Mononuclear cell (primary cell): Measurements from ENCODE around the gene CFLAR. TPM values are rescaled to one million over a fixed set of nuclear protein-coding genes. Genes with fewer than 3 reads are reported as not detected.
"Not testable (repeated sequence)": the region's sequence is repeated elsewhere in the genome, so short reads cannot be mapped to it uniquely, and the experiment has no call there.

Source experiments
- H3K27me3 ChIP-seq: 2 replicates; pipeline ENCODE4 v1.6.0; 2011; ENCODE audit warnings: low read length, control low read depth; ENCODE audit not compliant: insufficient read depth
- H3K4me1 ChIP-seq: 2 replicates; pipeline ENCODE4 v1.5.1; 2011; ENCODE audit warnings: mild to moderate bottlenecking, low read length, control low read depth; ENCODE audit not compliant: insufficient read depth
- H3K4me3 ChIP-seq: 2 replicates; pipeline ENCODE4 v1.5.1; 2011; ENCODE audit warnings: mild to moderate bottlenecking, low read length, moderate library complexity
- H3K9me3 ChIP-seq: 2 replicates; pipeline ENCODE4 v1.5.1; 2011; ENCODE audit warnings: low read depth, mild to moderate bottlenecking, control low read depth, low read length
- total RNA-seq: library from RNA; depleted of rRNA; stranded (reverse); fragments of >200 nt; gene quantifications from one replicate; pipeline ENCODE4 v1.2.3, GENCODE V29; 2012

CFLAR gene
- total RNA-seq, 1 donor: 376 TPM

- H3K4me3 ChIP-seq: no peak overlapping the region
- peaks cover 25% of the 10 kb centered on the region for H3K4me1 ChIP-seq
- no peaks in the 10 kb centered on the region for H3K9me3 ChIP-seq
- no peaks in the 10 kb centered on the region for H3K27me3 ChIP-seq
Measured at GRCh38 chr2:201111096-201111495, 4.9 kb upstream of the CFLAR start.

DNA sequence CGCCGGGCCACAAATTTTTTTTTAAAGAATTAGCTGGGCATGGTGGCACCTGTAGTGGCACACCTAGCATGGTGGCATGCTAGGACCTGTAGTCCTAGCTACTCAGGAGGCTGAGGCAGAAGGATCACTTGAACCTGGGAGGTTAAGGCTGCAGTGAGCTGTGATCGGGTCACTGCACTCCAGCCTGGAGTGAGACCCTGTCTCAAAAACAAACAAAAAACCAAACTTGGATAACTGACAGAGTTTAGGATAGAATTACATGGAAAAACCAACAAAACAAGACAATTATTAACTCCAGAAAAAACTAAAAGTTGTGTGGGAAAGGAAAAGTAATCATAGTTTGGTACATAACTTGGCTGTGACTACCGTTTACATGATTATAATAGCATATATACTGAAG is 1.6 kb upstream of the CFLAR start:
- no peaks in the 10 kb centered on the region for H3K9me3 ChIP-seq
- H3K4me3 ChIP-seq: no peak overlapping the region
- no peaks in the 10 kb centered on the region for H3K27me3 ChIP-seq
- peaks cover 37% of the 10 kb centered on the region for H3K4me1 ChIP-seq

DNA sequence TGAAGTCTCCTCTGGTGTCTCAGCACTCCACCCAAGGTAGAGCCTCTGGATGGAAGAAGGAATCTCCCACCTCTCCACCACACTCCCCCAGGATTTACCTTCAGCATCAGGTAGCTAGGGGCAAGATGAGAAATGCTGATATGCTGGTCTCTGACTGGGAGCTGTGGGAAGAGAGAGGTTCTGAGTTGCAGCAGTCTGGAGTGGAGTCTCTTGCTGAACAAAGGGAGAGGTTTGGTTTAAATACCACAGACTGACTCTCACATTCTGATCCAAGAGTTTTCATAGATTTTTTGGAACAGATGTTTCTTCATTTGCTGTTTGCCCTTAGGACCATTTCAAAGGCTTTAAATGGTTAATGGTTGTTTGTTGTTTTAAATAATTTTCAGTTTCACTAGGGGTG is 1.1 kb upstream of the CFLAR start:
- no peaks in the 10 kb centered on the region for H3K27me3 ChIP-seq
- H3K4me3 ChIP-seq: no peak overlapping the region
- H3K4me1 ChIP-seq: peaks cover 37% of the 10 kb centered on the region
- H3K9me3 ChIP-seq: no peaks in the 10 kb centered on the region

DNA sequence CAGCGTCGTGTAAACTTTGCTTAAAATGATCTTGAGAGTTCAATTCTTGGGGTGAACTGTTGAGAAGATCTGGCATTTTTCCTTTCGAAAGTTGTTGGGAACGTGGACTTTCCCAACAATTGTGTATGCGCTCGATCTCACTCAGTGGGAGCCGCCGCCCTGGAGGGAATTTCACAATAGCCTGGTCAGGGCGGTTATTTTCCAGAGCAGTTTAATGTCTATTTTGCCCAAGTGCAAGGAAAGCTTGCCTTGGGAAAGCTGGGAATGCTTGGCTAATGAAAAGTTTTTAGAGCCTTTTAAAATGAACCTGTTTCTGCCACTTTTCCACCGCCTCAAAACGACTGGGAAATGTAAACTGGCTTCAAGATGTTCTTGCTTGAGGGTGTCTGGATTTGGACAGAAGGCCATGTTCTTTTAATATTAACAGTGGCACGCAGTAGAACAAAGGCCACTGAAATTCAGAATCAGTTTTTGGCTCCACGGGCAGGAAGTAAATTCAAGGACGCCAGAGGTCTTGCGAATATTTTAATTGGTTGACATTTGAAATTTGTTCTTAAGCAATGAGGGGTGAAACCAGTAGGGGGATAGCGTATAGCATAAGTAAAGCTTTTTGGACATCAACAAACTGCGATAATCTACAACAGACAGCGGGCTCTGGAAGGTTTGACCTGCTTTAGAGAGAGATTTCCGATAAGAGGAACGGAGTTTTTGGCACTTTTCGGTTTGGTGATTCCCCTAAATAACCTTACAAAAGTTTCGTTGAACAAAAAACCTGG is 1.2 kb downstream of the CFLAR start:
- H3K9me3 ChIP-seq: no peaks in the 10 kb centered on the region
- peak overlapping the region; percentile 97 for H3K4me3 ChIP-seq
- peaks cover 52% of the 10 kb centered on the region for H3K4me1 ChIP-seq
- H3K27me3 ChIP-seq: no peaks in the 10 kb centered on the region

DNA sequence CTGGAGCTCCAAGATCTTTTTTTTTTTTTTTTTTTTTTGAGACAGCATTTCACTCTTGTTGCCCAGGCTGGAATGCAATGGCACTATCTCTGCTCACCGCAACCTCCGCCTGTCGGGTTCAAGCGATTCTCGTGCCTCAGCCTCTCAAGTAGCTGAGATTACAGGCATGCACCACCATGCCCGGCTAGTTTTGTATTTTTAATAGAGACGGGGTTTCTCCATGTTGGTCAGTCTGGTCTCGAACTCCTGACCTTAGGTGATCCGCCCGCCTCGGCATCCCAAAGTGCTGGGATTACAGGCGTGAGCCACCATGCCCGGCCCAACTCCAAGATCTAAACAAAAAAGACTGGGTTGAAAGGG is 1.8 kb downstream of the CFLAR start:
- H3K4me1 ChIP-seq: peaks cover 58% of the 10 kb centered on the region
- peak overlapping the region; percentile 97 for H3K4me3 ChIP-seq
- H3K27me3 ChIP-seq, H3K9me3 ChIP-seq: not testable (repeated sequence)

DNA sequence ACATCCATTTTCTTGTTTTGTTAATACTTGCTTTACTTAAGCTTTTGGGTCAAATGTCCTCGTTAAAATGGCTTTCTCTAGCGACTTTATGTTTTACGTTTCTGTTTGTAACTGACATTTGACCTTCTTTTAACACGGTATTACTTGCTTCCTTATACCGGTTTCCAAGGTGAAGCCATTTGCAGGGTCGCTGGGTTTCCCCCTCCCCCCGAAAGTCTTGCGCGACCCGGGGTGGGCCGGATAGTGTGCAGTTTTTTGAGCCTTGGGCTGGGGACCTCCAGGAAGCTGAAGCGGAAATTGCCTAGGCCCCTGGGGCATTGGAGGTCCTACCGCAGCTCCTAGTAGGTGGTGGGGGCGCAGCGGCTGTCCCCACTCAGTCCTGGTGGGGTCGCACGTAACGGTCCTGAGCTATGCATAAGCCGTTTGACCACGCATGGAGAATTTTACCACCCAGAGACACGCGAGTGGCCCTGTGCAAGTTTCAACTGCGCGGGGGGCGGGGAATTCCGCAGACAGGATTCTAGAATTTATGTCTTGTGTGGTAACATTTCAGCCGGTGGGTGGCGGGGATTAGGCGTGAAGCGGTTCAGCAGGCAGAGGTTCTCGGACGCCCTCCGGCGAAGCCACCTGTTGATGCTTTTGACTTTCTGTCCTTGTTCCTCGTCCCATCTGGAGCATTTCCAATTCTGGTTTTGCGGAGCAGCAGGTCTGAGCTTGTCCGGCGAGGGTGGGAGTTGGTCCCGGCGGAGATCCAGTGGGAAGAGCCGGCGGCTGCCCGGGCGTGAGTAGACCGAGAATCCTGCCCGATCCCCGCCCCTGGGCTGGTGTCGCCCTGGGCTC is 2.4 kb downstream of the CFLAR start:
- H3K9me3 ChIP-seq: no peaks in the 10 kb centered on the region
- H3K4me3 ChIP-seq: peak overlapping the region; percentile 97
- no peaks in the 10 kb centered on the region for H3K27me3 ChIP-seq
- H3K4me1 ChIP-seq: peaks cover 62% of the 10 kb centered on the region

DNA sequence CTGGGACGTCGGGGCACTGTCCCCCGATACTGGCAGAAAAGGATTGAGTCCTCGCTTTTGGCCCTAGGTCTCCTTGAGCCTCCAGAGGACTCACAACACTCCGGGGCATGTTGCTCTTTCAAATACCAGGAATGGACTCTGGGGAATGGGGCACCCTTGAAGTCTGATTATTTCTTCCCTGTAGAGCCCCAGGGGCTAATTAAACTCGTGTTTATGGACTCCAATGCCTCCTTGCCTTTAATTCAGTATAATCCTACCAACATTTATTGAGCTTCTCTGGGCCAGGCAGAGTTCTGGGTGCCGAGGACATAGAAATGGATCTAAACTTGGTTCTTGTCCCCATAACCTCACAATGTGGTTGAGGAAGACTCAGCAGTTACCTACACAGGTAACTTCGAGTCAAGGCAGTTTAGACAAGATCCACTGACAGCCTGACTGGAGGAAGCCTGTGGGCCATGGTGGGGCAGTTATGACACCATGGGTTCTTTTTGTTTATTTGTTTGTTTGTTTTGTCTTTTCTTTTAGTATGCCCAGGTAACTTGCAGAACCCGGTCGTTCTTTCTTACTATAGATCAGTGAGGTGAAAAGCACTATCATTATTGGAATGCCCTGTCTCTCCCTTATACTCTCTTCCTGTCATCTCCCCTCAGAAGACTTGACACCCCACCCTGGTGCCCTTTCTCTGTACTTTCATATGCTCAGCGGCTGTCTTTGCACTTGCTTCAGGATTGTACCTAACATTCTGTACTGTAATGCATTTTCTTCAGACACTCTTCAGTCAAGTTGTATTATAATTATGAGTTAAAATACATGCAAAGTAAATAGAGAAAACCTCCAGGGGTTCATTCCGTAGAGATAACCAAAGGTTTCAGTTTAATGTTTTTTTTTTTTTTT is 3.2 kb downstream of the CFLAR start:
- H3K4me1 ChIP-seq: peaks cover 64% of the 10 kb centered on the region
- H3K27me3 ChIP-seq: no peaks in the 10 kb centered on the region
- no peaks in the 10 kb centered on the region for H3K9me3 ChIP-seq
- H3K4me3 ChIP-seq: peak overlapping the region; percentile 97

GRCh38 chr2:201122276-201122675 is 6.3 kb downstream of the CFLAR start:
- Histone ChIP-seq H3K9me3 (no peaks in the 10 kb centered on the region), H3K4me1 (peaks cover 72% of the 10 kb centered on the region), H3K4me3 (peak overlapping the region; percentile 0), H3K27me3 (no peaks in the 10 kb centered on the region)

DNA sequence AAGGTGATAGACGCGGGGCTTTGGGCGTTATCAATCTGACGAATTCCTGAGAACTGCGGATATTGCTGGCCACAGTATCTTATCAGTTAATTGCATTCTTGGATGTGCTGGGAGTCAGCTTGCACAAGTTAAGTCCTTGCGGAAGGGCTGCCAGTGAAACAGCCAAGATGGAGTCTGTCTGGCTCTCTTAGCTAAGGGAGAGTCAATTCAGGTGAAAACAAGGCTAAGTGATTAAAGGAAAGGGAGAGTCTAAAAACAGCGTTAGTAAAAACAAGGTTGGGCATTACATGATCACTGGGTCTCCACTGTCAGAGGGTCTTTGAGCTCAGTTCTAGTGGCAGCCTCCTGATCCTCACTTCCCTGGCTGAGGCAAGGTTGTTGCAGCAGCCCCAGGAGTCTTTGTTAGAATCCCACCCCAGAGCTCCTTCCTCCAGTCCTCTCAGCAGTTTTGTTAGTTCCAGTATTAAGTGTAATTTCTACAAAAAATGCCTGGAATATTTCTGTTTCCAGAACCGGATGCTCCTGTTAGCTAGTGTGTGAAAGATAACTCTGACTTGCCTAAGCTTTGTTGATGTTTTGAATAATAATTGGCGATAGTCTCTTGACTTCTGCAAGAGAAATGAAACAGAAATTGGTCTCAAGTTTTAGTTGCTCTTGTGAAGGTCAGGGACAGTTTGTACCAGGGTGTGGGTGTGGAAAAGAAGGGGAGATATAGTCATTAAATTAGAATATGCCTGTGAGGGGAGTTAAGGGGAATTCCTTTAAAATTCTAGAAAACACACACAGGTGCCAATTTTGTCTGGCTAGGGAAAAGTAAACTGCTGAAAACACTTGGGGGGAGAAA is 10.6 kb downstream of the CFLAR start:
- H3K4me1 ChIP-seq: peaks cover 96% of the 10 kb centered on the region
- no peaks in the 10 kb centered on the region for H3K9me3 ChIP-seq
- H3K27me3 ChIP-seq: no peaks in the 10 kb centered on the region
- H3K4me3 ChIP-seq: no peak overlapping the region

DNA sequence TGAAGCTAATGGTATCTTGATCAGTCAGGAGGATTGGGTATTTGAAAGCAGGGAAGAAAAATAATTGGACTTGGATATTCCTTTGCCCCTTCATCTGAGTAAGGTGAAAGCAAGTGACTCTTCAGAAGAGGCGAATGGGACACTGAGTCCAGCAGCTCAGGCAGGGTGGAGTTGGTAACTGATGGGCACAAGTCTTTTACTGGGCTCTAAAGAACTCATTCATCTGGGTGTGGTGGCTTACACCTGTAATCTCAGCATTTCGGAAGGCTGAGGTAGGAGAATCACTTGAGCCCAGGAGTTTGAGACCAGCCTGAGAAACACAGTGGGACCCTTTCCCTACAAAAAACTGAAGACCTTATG is 11.2 kb downstream of the CFLAR start:
- Histone ChIP-seq H3K27me3 (no peaks in the 10 kb centered on the region), H3K4me1 (peaks cover 96% of the 10 kb centered on the region), H3K9me3 (no peaks in the 10 kb centered on the region), H3K4me3 (peak overlapping the region; percentile 7)

DNA sequence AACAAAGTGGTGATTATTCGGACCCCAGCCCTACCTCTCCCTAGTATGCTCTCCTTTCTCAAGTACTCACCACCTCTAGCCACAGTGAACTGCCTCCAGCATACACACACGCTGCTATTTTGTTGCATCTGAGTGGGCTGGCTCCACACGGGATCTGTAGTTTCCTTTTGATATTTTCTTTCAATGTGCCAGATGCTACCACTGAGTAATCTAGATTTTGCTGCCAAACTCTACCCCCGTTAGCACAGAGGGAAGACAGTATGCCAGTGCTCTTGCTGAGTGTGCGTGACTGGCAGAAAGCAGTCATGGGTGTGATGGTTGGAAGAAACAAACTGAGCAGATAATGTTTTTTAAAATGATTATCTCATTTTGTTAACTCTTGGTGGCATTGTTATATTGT is 11.6 kb downstream of the CFLAR start:
- Histone ChIP-seq H3K27me3 (no peaks in the 10 kb centered on the region), H3K4me1 (peaks cover 96% of the 10 kb centered on the region), H3K4me3 (peak overlapping the region; percentile 7), H3K9me3 (no peaks in the 10 kb centered on the region)

- Histone ChIP-seq H3K9me3 (no peaks in the 10 kb centered on the region), H3K27me3 (no peaks in the 10 kb centered on the region), H3K4me1 (peaks cover 96% of the 10 kb centered on the region), H3K4me3 (no peak overlapping the region)
Measured at GRCh38 chr2:201128033-201128432, 12.1 kb downstream of the CFLAR start.

DNA sequence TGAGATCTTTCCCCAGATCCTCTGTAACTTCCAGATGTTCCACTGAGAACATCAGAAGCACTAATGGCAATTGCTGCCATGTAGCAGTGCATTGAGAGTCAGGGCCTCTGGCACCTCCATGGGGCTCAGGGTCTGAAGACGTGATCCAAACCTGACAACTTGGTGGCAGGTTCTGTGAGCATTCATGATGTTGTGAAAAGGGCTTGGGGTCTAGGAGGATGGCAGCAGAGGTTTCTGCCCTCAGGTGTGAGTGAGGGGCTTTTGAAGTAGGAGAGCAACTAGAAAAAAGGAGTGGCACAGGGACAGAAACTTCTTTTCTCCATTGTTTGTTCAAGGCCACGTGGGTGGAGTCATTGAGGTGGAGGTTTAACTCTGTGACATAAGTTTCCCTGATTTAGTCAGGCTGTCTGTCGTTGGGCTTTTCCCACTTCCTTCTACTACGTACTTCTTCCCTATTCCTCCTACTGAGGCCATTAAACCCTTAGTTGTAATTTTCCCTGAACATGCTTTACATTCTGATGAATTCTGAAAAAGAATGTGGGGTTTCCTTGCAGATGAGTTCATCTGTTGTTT is 13.1 kb downstream of the CFLAR start:
- Histone ChIP-seq H3K4me3 (no peak overlapping the region), H3K4me1 (peaks cover 91% of the 10 kb centered on the region), H3K9me3 (no peaks in the 10 kb centered on the region), H3K27me3 (no peaks in the 10 kb centered on the region)

DNA sequence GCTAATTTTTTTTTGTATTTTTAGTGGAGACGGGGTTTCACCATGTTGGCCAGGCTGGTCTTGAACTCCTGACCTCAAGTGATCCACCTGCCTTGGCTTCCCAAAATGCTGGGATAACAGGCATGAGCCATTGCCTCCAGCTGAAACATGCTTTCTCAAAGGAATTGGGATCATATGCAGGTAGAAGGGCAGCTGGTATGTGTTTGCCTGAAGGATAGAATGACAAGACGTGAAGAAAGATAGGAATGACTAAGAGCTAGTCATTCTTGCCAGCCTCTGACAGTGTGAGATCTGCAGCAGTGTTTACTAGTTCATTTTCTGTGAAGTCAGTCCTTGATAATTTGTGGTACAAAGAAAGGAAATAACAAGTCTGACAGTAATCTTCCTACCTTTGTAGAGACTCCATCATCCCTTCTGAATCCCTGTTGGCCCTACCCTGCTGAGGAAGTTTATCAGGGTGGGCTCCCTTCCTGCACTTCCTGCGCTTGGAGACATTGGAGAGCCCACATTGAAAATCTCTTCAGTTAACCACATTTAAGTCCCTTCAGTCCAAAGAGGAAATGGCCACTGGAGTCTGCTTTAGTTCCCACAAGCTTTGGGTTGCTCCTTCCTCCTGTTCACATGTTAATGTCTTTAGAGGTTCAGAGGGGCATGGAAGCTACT is 14.7 kb downstream of the CFLAR start:
- Histone ChIP-seq H3K4me3 (no peak overlapping the region), H3K27me3 (no peaks in the 10 kb centered on the region), H3K4me1 (peaks cover 75% of the 10 kb centered on the region), H3K9me3 (no peaks in the 10 kb centered on the region)
